Natural killer cell (primary cell): Measurements from ENCODE around the gene PRSS12. TPM values are rescaled to one million over a fixed set of nuclear protein-coding genes. Genes with fewer than 3 reads are reported as not detected.
"Not testable (repeated sequence)": the region's sequence is repeated elsewhere in the genome, so short reads cannot be mapped to it uniquely, and the experiment has no call there.

Experiments
- ATAC-seq, 3 donors: fragments of 150-1000 bp in 2 of 3; fragments of 200-7000 bp in 1 of 3; cut with Tn5 transposase; 1 replicate in 1 of 3; 2 replicates in 2 of 3; pipeline ENCODE4 v1.10.0; 2021; ENCODE audit warnings: mild to moderate bottlenecking in 2 of 3, moderate library complexity in 2 of 3
- DNase-seq, 2 donors: peaks; one replicate each; pipeline versions ENCODE4 v3.0.0 to v3.0.0-alpha.2; 2013 to 2021; ENCODE audit warnings: mixed read lengths in 1 of 2
- H3K27ac ChIP-seq: one replicate; pipeline ENCODE4 v1.5.1; 2013; ENCODE audit warnings: mild to moderate bottlenecking, low read length
- H3K27me3 ChIP-seq: one replicate; pipeline ENCODE4 v1.6.1; 2013; ENCODE audit warnings: low read length; ENCODE audit not compliant: control insufficient read depth, insufficient read depth
- H3K36me3 ChIP-seq: one replicate; pipeline ENCODE4 v1.6.1; 2013; ENCODE audit warnings: low read length; ENCODE audit not compliant: control insufficient read depth, insufficient read depth
- H3K4me1 ChIP-seq: one replicate; pipeline ENCODE4 v1.6.1; 2013; ENCODE audit warnings: low read length; ENCODE audit not compliant: control insufficient read depth, insufficient read depth
- H3K4me3 ChIP-seq: one replicate; pipeline ENCODE4 v1.5.1; 2013; ENCODE audit warnings: low read length
- H3K9me3 ChIP-seq: one replicate; pipeline ENCODE4 v1.6.1; 2013; ENCODE audit warnings: low read length; ENCODE audit not compliant: control insufficient read depth, insufficient read depth
- H3K27ac Mint-ChIP-seq, 2 donors: one replicate each; pipeline ENCODE4 v1.8.0; 2022; ENCODE audit warnings: mild to moderate bottlenecking in 2 of 2, mixed read lengths in 2 of 2, moderate library complexity in 1 of 2
- H3K27me3 Mint-ChIP-seq, 2 donors: one replicate each; pipeline ENCODE4 v1.8.0; 2022; ENCODE audit warnings: low read depth in 2 of 2, mixed read lengths in 2 of 2
- H3K36me3 Mint-ChIP-seq: one replicate; pipeline ENCODE4 v1.8.0; 2022; ENCODE audit warnings: mixed read lengths
- H3K4me1 Mint-ChIP-seq, 2 donors: one replicate each; pipeline ENCODE4 v1.8.0; 2022; ENCODE audit warnings: mixed read lengths in 2 of 2
- H3K4me3 Mint-ChIP-seq: one replicate; pipeline ENCODE4 v1.8.0; 2022; ENCODE audit warnings: mild to moderate bottlenecking, moderate library complexity, mixed read lengths
- H3K9me3 Mint-ChIP-seq, 2 donors: one replicate each; pipeline ENCODE4 v1.8.0; 2022; ENCODE audit warnings: mixed read lengths in 2 of 2
- WGBS: methylation state at CpG from one replicate; pipeline ENCODE4 v1.1.7; 2013; ENCODE audit warnings: missing lambda C conversion rate; ENCODE audit not compliant: insufficient coverage; 5-methylcytosine and 5-hydroxymethylcytosine counted together
- intact Hi-C: fragments of 100-400 bp; cut with micrococcal nuclease; formaldehyde crosslinking; loops from one replicate; pipeline ENCODE4 v1.14.2; 2022
- total RNA-seq, 4 donors: library from RNA; stranded (reverse); fragments of 120-200 nt in 1 of 4; gene quantifications; one replicate each; pipeline versions ENCODE4 v1.2.3 to v1.2.4, GENCODE V29; 2013 to 2022
- TF ChIP-seq, protein P1 (sequence below): fragments of 200-600 bp; IDR thresholded peaks from one replicate; pipeline ENCODE4 v1.8.0; 2022; ENCODE audit warnings: antibody characterized with exemption

The PRSS12 gene, protein sequence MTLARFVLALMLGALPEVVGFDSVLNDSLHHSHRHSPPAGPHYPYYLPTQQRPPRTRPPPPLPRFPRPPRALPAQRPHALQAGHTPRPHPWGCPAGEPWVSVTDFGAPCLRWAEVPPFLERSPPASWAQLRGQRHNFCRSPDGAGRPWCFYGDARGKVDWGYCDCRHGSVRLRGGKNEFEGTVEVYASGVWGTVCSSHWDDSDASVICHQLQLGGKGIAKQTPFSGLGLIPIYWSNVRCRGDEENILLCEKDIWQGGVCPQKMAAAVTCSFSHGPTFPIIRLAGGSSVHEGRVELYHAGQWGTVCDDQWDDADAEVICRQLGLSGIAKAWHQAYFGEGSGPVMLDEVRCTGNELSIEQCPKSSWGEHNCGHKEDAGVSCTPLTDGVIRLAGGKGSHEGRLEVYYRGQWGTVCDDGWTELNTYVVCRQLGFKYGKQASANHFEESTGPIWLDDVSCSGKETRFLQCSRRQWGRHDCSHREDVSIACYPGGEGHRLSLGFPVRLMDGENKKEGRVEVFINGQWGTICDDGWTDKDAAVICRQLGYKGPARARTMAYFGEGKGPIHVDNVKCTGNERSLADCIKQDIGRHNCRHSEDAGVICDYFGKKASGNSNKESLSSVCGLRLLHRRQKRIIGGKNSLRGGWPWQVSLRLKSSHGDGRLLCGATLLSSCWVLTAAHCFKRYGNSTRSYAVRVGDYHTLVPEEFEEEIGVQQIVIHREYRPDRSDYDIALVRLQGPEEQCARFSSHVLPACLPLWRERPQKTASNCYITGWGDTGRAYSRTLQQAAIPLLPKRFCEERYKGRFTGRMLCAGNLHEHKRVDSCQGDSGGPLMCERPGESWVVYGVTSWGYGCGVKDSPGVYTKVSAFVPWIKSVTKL
- not detected for total RNA-seq
- 0.07 TPM for total RNA-seq (2013)

- no peak within 1 kb of the TSS for H3K27ac Mint-ChIP-seq
- intact Hi-C loops: no loop called here
- TF ChIP-seq, protein P1, sequence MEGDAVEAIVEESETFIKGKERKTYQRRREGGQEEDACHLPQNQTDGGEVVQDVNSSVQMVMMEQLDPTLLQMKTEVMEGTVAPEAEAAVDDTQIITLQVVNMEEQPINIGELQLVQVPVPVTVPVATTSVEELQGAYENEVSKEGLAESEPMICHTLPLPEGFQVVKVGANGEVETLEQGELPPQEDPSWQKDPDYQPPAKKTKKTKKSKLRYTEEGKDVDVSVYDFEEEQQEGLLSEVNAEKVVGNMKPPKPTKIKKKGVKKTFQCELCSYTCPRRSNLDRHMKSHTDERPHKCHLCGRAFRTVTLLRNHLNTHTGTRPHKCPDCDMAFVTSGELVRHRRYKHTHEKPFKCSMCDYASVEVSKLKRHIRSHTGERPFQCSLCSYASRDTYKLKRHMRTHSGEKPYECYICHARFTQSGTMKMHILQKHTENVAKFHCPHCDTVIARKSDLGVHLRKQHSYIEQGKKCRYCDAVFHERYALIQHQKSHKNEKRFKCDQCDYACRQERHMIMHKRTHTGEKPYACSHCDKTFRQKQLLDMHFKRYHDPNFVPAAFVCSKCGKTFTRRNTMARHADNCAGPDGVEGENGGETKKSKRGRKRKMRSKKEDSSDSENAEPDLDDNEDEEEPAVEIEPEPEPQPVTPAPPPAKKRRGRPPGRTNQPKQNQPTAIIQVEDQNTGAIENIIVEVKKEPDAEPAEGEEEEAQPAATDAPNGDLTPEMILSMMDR: peak; percentile 26
- Histone ChIP-seq H3K4me3 (no peak within 1 kb of the TSS), H3K27me3 (peaks cover 24% of the 10 kb centered on the region), H3K9me3 (no peaks in the 10 kb centered on the region), H3K4me1 (peaks cover 8% of the 10 kb centered on the region), H3K36me3 (no peaks in the 10 kb centered on the region), H3K27ac (no peak within 1 kb of the TSS)
- H3K36me3 Mint-ChIP-seq: peaks cover 8% of the 10 kb centered on the region
- H3K4me3 Mint-ChIP-seq: peak within 1 kb of the TSS; percentile 72
- WGBS: 4% methylated on average over 59 of the region's 59 CpGs
- peak; percentile 75 to 82 (median 79) for ATAC-seq
- H3K4me1 Mint-ChIP-seq: peaks cover 8 to 14% of the 10 kb centered on the region in 2 donors
- no peaks in the 10 kb centered on the region for H3K9me3 Mint-ChIP-seq
- peak; percentile 27 to 64 for DNase-seq
- H3K27me3 Mint-ChIP-seq: peaks cover 48 to 65% of the 10 kb centered on the region in 2 donors
Observed at GRCh38 chr4:118352843-118353533, at the start of gene PRSS12. PRSS12 (minus strand) TSS chr4:118353003; CDS start chr4:118352720, 283 bp downstream.

GRCh38 chr4:118400356-118400755, 47.6 kb upstream of the PRSS12 start:
- H3K4me1 Mint-ChIP-seq: no peaks in the 10 kb centered on the region
- H3K4me3 ChIP-seq: no peak overlapping the region
- 34% methylated on average over 3 of the region's 3 CpGs for WGBS
- ATAC-seq (no peak), DNase-seq (no peak)
- H3K27me3 Mint-ChIP-seq: peaks cover 0 to 2% of the 10 kb centered on the region in 2 donors
- H3K27ac Mint-ChIP-seq: no peak overlapping the region
- H3K27me3 ChIP-seq: no peaks in the 10 kb centered on the region
- H3K27ac ChIP-seq: no peak overlapping the region
- H3K9me3 Mint-ChIP-seq: peaks cover 0 to 2% of the 10 kb centered on the region in 2 donors
- H3K4me3 Mint-ChIP-seq: no peak overlapping the region
- TF ChIP-seq, protein P1: no peak
- H3K36me3 ChIP-seq: no peaks in the 10 kb centered on the region
- H3K4me1 ChIP-seq: no peaks in the 10 kb centered on the region
- no peaks in the 10 kb centered on the region for H3K9me3 ChIP-seq
- intact Hi-C loops: no loop called here
- H3K36me3 Mint-ChIP-seq: no peaks in the 10 kb centered on the region

- not testable (repeated sequence) for H3K4me1 Mint-ChIP-seq
Observed at GRCh38 chr4:118399883-118400282, 47.1 kb upstream of the PRSS12 start.

More at GRCh38 chr4:118399883-118400282, 47.1 kb upstream of the PRSS12 start:
- ATAC-seq, H3K4me3 Mint-ChIP-seq, H3K36me3 Mint-ChIP-seq, H3K27ac Mint-ChIP-seq, H3K9me3 Mint-ChIP-seq, H3K36me3 ChIP-seq, H3K27me3 ChIP-seq, H3K4me1 ChIP-seq, intact Hi-C loops, H3K4me3 ChIP-seq, DNase-seq, H3K27ac ChIP-seq, H3K27me3 Mint-ChIP-seq, H3K9me3 ChIP-seq: not testable (repeated sequence)
- WGBS: 84% methylated on average over 3 of the region's 4 CpGs
